ENCODE results near the gene SIT1. TPM values are rescaled to one million over a fixed set of nuclear protein-coding genes. Genes with fewer than 3 reads are reported as not detected.

The SIT1 gene
- total RNA-seq, 1 donor from 2014 or later: 1.0 TPM

GRCh38 chr9:35609820-35610163 lies 40.9 kb downstream of the SIT1 start:
- H3K4me1 ChIP-seq (ENCODE audit: control insufficient read depth in 3 of 3, insufficient read depth in 3 of 3, low read length in 3 of 3): peaks cover 24 to 40% (median 26%) of the 10 kb centered on the region in 3 donors
- no peaks in the 10 kb centered on the region for H3K27me3 ChIP-seq (ENCODE audit: control insufficient read depth in 3 of 3, insufficient read depth in 3 of 3, low read length in 3 of 3)
- H3K9ac ChIP-seq (ENCODE audit: low read depth in 1 of 3, low read length in 3 of 3): peak overlapping the region in 2 of 3 donors; percentile 45 to 60
- peaks cover 13 to 20% (median 19%) of the 10 kb centered on the region in 3 donors for H3K36me3 ChIP-seq (ENCODE audit: control insufficient read depth in 3 of 3, insufficient read depth in 3 of 3, low read length in 3 of 3)
- peak overlapping the region; percentile 71 for H3K27ac ChIP-seq (ENCODE audit: low read depth, low read length)
- no peak overlapping the region for H3K4me3 ChIP-seq (ENCODE audit: low read length in 3 of 3)
- no peaks in the 10 kb centered on the region for H3K9me3 ChIP-seq (ENCODE audit: control insufficient read depth in 3 of 3, low read length in 3 of 3)

GRCh38 chr9:35609001-35609819 lies 41.5 kb downstream of the SIT1 start:
- H3K27me3 ChIP-seq (ENCODE audit: control insufficient read depth in 3 of 3, insufficient read depth in 3 of 3, low read length in 3 of 3): no peaks in the 10 kb centered on the region
- H3K4me3 ChIP-seq (ENCODE audit: low read length in 3 of 3): no peak overlapping the region
- H3K36me3 ChIP-seq (ENCODE audit: control insufficient read depth in 3 of 3, insufficient read depth in 3 of 3, low read length in 3 of 3): peaks cover 13 to 20% (median 19%) of the 10 kb centered on the region in 3 donors
- peak overlapping the region in 2 of 3 donors; percentile 45 to 60 for H3K9ac ChIP-seq (ENCODE audit: low read depth in 1 of 3, low read length in 3 of 3)
- no peaks in the 10 kb centered on the region for H3K9me3 ChIP-seq (ENCODE audit: control insufficient read depth in 3 of 3, low read length in 3 of 3)
- H3K4me1 ChIP-seq (ENCODE audit: control insufficient read depth in 3 of 3, insufficient read depth in 3 of 3, low read length in 3 of 3): peaks cover 30 to 45% (median 32%) of the 10 kb centered on the region in 3 donors
- peak overlapping the region; percentile 71 for H3K27ac ChIP-seq (ENCODE audit: low read depth, low read length)

- Histone ChIP-seq H3K9ac (ENCODE audit: low read depth in 1 of 3, low read length in 3 of 3) (no peak overlapping the region), H3K4me1 (ENCODE audit: control insufficient read depth in 3 of 3, insufficient read depth in 3 of 3, low read length in 3 of 3) (peaks cover 36 to 51% (median 39%) of the 10 kb centered on the region in 3 donors)
Observed at GRCh38 chr9:35608221-35608620, 42.5 kb downstream of the SIT1 start.

GRCh38 chr9:35606726-35607125 lies 44.0 kb downstream of the SIT1 start:
- H3K27me3 ChIP-seq (ENCODE audit: control insufficient read depth in 3 of 3, insufficient read depth in 3 of 3, low read length in 3 of 3): no peaks in the 10 kb centered on the region
- peaks cover 41 to 60% (median 46%) of the 10 kb centered on the region in 3 donors for H3K4me1 ChIP-seq (ENCODE audit: control insufficient read depth in 3 of 3, insufficient read depth in 3 of 3, low read length in 3 of 3)
- no peaks in the 10 kb centered on the region for H3K9me3 ChIP-seq (ENCODE audit: control insufficient read depth in 3 of 3, low read length in 3 of 3)
- H3K4me3 ChIP-seq (ENCODE audit: low read length in 3 of 3): peak overlapping the region in 2 of 3 donors; percentile 15 to 41
- H3K27ac ChIP-seq (ENCODE audit: low read depth, low read length): no peak overlapping the region
- peak overlapping the region; percentile 44 to 83 (median 57) for H3K9ac ChIP-seq (ENCODE audit: low read depth in 1 of 3, low read length in 3 of 3)
- peaks cover 13 to 20% (median 19%) of the 10 kb centered on the region in 3 donors for H3K36me3 ChIP-seq (ENCODE audit: control insufficient read depth in 3 of 3, insufficient read depth in 3 of 3, low read length in 3 of 3)

More at GRCh38 chr9:35608221-35608620, 42.5 kb downstream of the SIT1 start:
- Histone ChIP-seq H3K4me3 (ENCODE audit: low read length in 3 of 3) (no peak overlapping the region), H3K27ac (ENCODE audit: low read depth, low read length) (no peak overlapping the region), H3K27me3 (ENCODE audit: control insufficient read depth in 3 of 3, insufficient read depth in 3 of 3, low read length in 3 of 3) (no peaks in the 10 kb centered on the region), H3K9me3 (ENCODE audit: control insufficient read depth in 3 of 3, low read length in 3 of 3) (no peaks in the 10 kb centered on the region), H3K36me3 (ENCODE audit: control insufficient read depth in 3 of 3, insufficient read depth in 3 of 3, low read length in 3 of 3) (peaks cover 13 to 20% (median 19%) of the 10 kb centered on the region in 3 donors)

GRCh38 chr9:35606138-35606504 lies 44.6 kb downstream of the SIT1 start:
- Histone ChIP-seq H3K27ac (ENCODE audit: low read depth, low read length) (no peak overlapping the region), H3K9me3 (ENCODE audit: control insufficient read depth in 3 of 3, low read length in 3 of 3) (no peaks in the 10 kb centered on the region), H3K27me3 (ENCODE audit: control insufficient read depth in 3 of 3, insufficient read depth in 3 of 3, low read length in 3 of 3) (no peaks in the 10 kb centered on the region), H3K4me3 (ENCODE audit: low read length in 3 of 3) (peak overlapping the region; percentile 79 to 97 (median 82)), H3K36me3 (ENCODE audit: control insufficient read depth in 3 of 3, insufficient read depth in 3 of 3, low read length in 3 of 3) (peaks cover 13 to 20% (median 19%) of the 10 kb centered on the region in 3 donors), H3K4me1 (ENCODE audit: control insufficient read depth in 3 of 3, insufficient read depth in 3 of 3, low read length in 3 of 3) (peaks cover 39 to 60% (median 46%) of the 10 kb centered on the region in 3 donors), H3K9ac (ENCODE audit: low read depth in 1 of 3, low read length in 3 of 3) (peak overlapping the region; percentile 69 to 89 (median 83))

GRCh38 chr9:35605351-35606137 lies 45.2 kb downstream of the SIT1 start:
- Histone ChIP-seq H3K9ac (ENCODE audit: low read depth in 1 of 3, low read length in 3 of 3) (peak overlapping the region; percentile 70 to 89 (median 83)), H3K36me3 (ENCODE audit: control insufficient read depth in 3 of 3, insufficient read depth in 3 of 3, low read length in 3 of 3) (peaks cover 13 to 20% (median 19%) of the 10 kb centered on the region in 3 donors), H3K9me3 (ENCODE audit: control insufficient read depth in 3 of 3, low read length in 3 of 3) (no peaks in the 10 kb centered on the region), H3K4me1 (ENCODE audit: control insufficient read depth in 3 of 3, insufficient read depth in 3 of 3, low read length in 3 of 3) (peaks cover 38 to 61% (median 48%) of the 10 kb centered on the region in 3 donors), H3K4me3 (ENCODE audit: low read length in 3 of 3) (peak overlapping the region; percentile 79 to 97 (median 82)), H3K27me3 (ENCODE audit: control insufficient read depth in 3 of 3, insufficient read depth in 3 of 3, low read length in 3 of 3) (no peaks in the 10 kb centered on the region), H3K27ac (ENCODE audit: low read depth, low read length) (no peak overlapping the region)

GRCh38 chr9:35604578-35605350 lies 46.0 kb downstream of the SIT1 start, which contains the start of gene TESK1:
TESK1 (plus strand) TSS chr9:35605262; CDS start chr9:35605620, 358 bp downstream.
- peaks cover 13 to 20% (median 16%) of the 10 kb centered on the region in 3 donors for H3K36me3 ChIP-seq (ENCODE audit: control insufficient read depth in 3 of 3, insufficient read depth in 3 of 3, low read length in 3 of 3)
- H3K9ac ChIP-seq (ENCODE audit: low read depth in 1 of 3, low read length in 3 of 3): peak within 1 kb of the TSS; percentile 93 to 99 (median 95)
- H3K4me1 ChIP-seq (ENCODE audit: control insufficient read depth in 3 of 3, insufficient read depth in 3 of 3, low read length in 3 of 3): peaks cover 40 to 61% (median 51%) of the 10 kb centered on the region in 3 donors
- no peaks in the 10 kb centered on the region for H3K9me3 ChIP-seq (ENCODE audit: control insufficient read depth in 3 of 3, low read length in 3 of 3)
- peak within 1 kb of the TSS; percentile 82 to 97 (median 93) for H3K4me3 ChIP-seq (ENCODE audit: low read length in 3 of 3)
- H3K27ac ChIP-seq (ENCODE audit: low read depth, low read length): peak within 1 kb of the TSS; percentile 97
- H3K27me3 ChIP-seq (ENCODE audit: control insufficient read depth in 3 of 3, insufficient read depth in 3 of 3, low read length in 3 of 3): no peaks in the 10 kb centered on the region

GRCh38 chr9:35603986-35604577 lies 46.6 kb downstream of the SIT1 start:
- no peaks in the 10 kb centered on the region for H3K27me3 ChIP-seq (ENCODE audit: control insufficient read depth in 3 of 3, insufficient read depth in 3 of 3, low read length in 3 of 3)
- no peaks in the 10 kb centered on the region for H3K9me3 ChIP-seq (ENCODE audit: control insufficient read depth in 3 of 3, low read length in 3 of 3)
- H3K27ac ChIP-seq (ENCODE audit: low read depth, low read length): peak overlapping the region; percentile 97
- H3K4me3 ChIP-seq (ENCODE audit: low read length in 3 of 3): peak overlapping the region; percentile 85 to 97 (median 93)
- peak overlapping the region; percentile 93 to 99 (median 95) for H3K9ac ChIP-seq (ENCODE audit: low read depth in 1 of 3, low read length in 3 of 3)
- H3K4me1 ChIP-seq (ENCODE audit: control insufficient read depth in 3 of 3, insufficient read depth in 3 of 3, low read length in 3 of 3): peaks cover 41 to 61% (median 51%) of the 10 kb centered on the region in 3 donors
- peaks cover 12 to 18% (median 16%) of the 10 kb centered on the region in 3 donors for H3K36me3 ChIP-seq (ENCODE audit: control insufficient read depth in 3 of 3, insufficient read depth in 3 of 3, low read length in 3 of 3)

GRCh38 chr9:35603506-35603985 lies 47.2 kb downstream of the SIT1 start:
- Histone ChIP-seq H3K9ac (ENCODE audit: low read depth in 1 of 3, low read length in 3 of 3) (peak overlapping the region; percentile 79 to 88 (median 81)), H3K27ac (ENCODE audit: low read depth, low read length) (peak overlapping the region; percentile 97), H3K27me3 (ENCODE audit: control insufficient read depth in 3 of 3, insufficient read depth in 3 of 3, low read length in 3 of 3) (no peaks in the 10 kb centered on the region), H3K36me3 (ENCODE audit: control insufficient read depth in 3 of 3, insufficient read depth in 3 of 3, low read length in 3 of 3) (peaks cover 7 to 13% (median 12%) of the 10 kb centered on the region in 3 donors), H3K4me1 (ENCODE audit: control insufficient read depth in 3 of 3, insufficient read depth in 3 of 3, low read length in 3 of 3) (peaks cover 46 to 62% (median 51%) of the 10 kb centered on the region in 3 donors), H3K9me3 (ENCODE audit: control insufficient read depth in 3 of 3, low read length in 3 of 3) (no peaks in the 10 kb centered on the region), H3K4me3 (ENCODE audit: low read length in 3 of 3) (peak overlapping the region; percentile 77 to 91 (median 85))

Measured in skeletal muscle tissue (tissue), 4 donors.